ENCODE data around the gene DSCAM. TPM values are rescaled to one million over a fixed set of nuclear protein-coding genes. Genes with fewer than 3 reads are reported as not detected.

Gene DSCAM
- total and polyA plus RNA-seq, 2 donors (not counting 1 experiment from before 2014, with no cell fraction given) = under 0.01 to 0.01 TPM

DNA sequence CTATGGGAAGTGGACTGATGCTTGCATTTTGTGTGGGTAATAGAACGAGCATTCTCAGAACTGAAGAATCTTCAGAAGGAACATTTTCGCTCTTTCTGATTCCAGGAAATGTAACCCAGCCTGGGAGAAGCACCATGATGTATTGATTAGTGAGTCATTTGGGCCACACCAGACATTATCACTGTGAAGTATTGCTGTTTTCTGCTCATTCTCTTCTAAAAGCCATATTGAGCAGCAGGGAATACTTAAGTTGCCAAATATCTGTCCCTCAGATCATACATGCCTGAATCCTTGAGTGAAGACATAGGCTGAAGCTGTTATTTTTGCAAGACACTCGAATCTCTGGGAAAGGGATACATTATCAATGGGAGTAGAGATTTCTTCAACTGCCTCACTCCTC is 766.6 kb downstream of the DSCAM start:
- Histone ChIP-seq H3K27ac (ENCODE audit: insufficient read depth, low read length) (no peak overlapping the region), H3K79me2 (ENCODE audit: control insufficient read depth, insufficient read depth, low read length) (no peaks in the 10 kb centered on the region), H3K9me3 (ENCODE audit: control insufficient read depth, insufficient read depth, low read depth, low read length) (no peaks in the 10 kb centered on the region), H3K4me2 (ENCODE audit: extremely low read depth, insufficient read depth, low read length) (no peak overlapping the region), H3K4me3 (replicated peaks in 1 of 4; ENCODE audit: control extremely low read depth in 1 of 4, insufficient read depth in 1 of 4, low read depth in 3 of 4, low read length in 4 of 4) (no peak overlapping the region), H2AFZ (ENCODE audit: low read length) (no peak overlapping the region), H3K36me3 (ENCODE audit: control insufficient read depth, insufficient read depth, low read length) (no peaks in the 10 kb centered on the region), H4K20me1 (ENCODE audit: control insufficient read depth, extremely low read depth, insufficient read depth, low read length) (no peaks in the 10 kb centered on the region), H3K27me3 (ENCODE audit: control insufficient read depth, insufficient read depth, low read length) (no peaks in the 10 kb centered on the region), H3K9ac (ENCODE audit: insufficient read depth, low read length) (no peak overlapping the region), H3K4me1 (ENCODE audit: control insufficient read depth, extremely low read depth, insufficient read depth, low read length) (no peaks in the 10 kb centered on the region)
- no peak for TF ChIP-seq CTCF (conservative IDR thresholded peaks at IDR 0.05 in 1 of 2, IDR thresholded peaks at IDR 0.05 in 1 of 2; ENCODE audit: low read depth in 1 of 2, low read length in 2 of 2)
- no peak for TF ChIP-seq EZH2 (IDR thresholded peaks at IDR 0.05; ENCODE audit: low read length, missing control alignments)
- DNase-seq (ENCODE audit: low read depth in 2 of 2) = no peak

DNA sequence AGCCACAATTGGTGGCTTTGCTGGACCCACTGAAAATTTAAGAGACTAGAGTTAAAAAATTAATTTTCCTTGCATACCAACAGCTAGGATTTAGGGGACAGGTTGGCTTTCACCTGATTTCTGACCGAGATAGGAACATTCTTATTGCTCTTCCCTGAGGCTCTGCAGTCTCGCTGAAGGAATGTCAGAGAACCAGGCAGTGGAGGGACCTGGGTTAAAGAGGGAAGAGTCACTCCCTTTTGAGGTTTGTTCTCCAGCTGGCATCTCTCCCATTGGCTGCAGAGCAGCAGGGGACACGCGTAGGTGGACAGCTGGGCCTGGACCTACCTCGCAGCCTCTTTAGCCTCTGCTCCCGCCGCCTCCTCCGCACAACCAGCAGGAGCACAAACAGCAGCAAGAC is 772.2 kb downstream of the DSCAM start:
- H3K9ac ChIP-seq (ENCODE audit: insufficient read depth, low read length) = no peak overlapping the region
- no peak overlapping the region for H2AFZ ChIP-seq (ENCODE audit: low read length)
- no peaks in the 10 kb centered on the region for H3K4me1 ChIP-seq (ENCODE audit: control insufficient read depth, extremely low read depth, insufficient read depth, low read length)
- no peaks in the 10 kb centered on the region for H3K9me3 ChIP-seq (ENCODE audit: control insufficient read depth, insufficient read depth, low read depth, low read length)
- TF ChIP-seq CTCF (conservative IDR thresholded peaks at IDR 0.05 in 1 of 2, IDR thresholded peaks at IDR 0.05 in 1 of 2; ENCODE audit: low read depth in 1 of 2, low read length in 2 of 2) = no peak
- H3K27me3 ChIP-seq (ENCODE audit: control insufficient read depth, insufficient read depth, low read length) = no peaks in the 10 kb centered on the region
- no peaks in the 10 kb centered on the region for H3K36me3 ChIP-seq (ENCODE audit: control insufficient read depth, insufficient read depth, low read length)
- no peaks in the 10 kb centered on the region for H3K79me2 ChIP-seq (ENCODE audit: control insufficient read depth, insufficient read depth, low read length)
- H3K27ac ChIP-seq (ENCODE audit: insufficient read depth, low read length) = no peak overlapping the region
- no peak overlapping the region for H3K4me2 ChIP-seq (ENCODE audit: extremely low read depth, insufficient read depth, low read length)
- no peaks in the 10 kb centered on the region for H4K20me1 ChIP-seq (ENCODE audit: control insufficient read depth, extremely low read depth, insufficient read depth, low read length)
- DNase-seq (ENCODE audit: low read depth in 2 of 2) = no peak
- H3K4me3 ChIP-seq (replicated peaks in 1 of 4; ENCODE audit: control extremely low read depth in 1 of 4, insufficient read depth in 1 of 4, low read depth in 3 of 4, low read length in 4 of 4) = no peak overlapping the region

GRCh38 chr21:40074198-40074597 is 772.8 kb downstream of the DSCAM start:
- Histone ChIP-seq H2AFZ (ENCODE audit: low read length) (no peak overlapping the region), H3K9me3 (ENCODE audit: control insufficient read depth, insufficient read depth, low read depth, low read length) (no peaks in the 10 kb centered on the region), H3K36me3 (ENCODE audit: control insufficient read depth, insufficient read depth, low read length) (no peaks in the 10 kb centered on the region), H3K27ac (ENCODE audit: insufficient read depth, low read length) (no peak overlapping the region), H3K4me1 (ENCODE audit: control insufficient read depth, extremely low read depth, insufficient read depth, low read length) (no peaks in the 10 kb centered on the region), H4K20me1 (ENCODE audit: control insufficient read depth, extremely low read depth, insufficient read depth, low read length) (no peaks in the 10 kb centered on the region), H3K9ac (ENCODE audit: insufficient read depth, low read length) (no peak overlapping the region), H3K4me3 (replicated peaks in 1 of 4; ENCODE audit: control extremely low read depth in 1 of 4, insufficient read depth in 1 of 4, low read depth in 3 of 4, low read length in 4 of 4) (no peak overlapping the region), H3K4me2 (ENCODE audit: extremely low read depth, insufficient read depth, low read length) (no peak overlapping the region), H3K79me2 (ENCODE audit: control insufficient read depth, insufficient read depth, low read length) (no peaks in the 10 kb centered on the region), H3K27me3 (ENCODE audit: control insufficient read depth, insufficient read depth, low read length) (no peaks in the 10 kb centered on the region)
- TF ChIP-seq EZH2 (IDR thresholded peaks at IDR 0.05; ENCODE audit: low read length, missing control alignments) (no peak), CTCF (conservative IDR thresholded peaks at IDR 0.05 in 1 of 2, IDR thresholded peaks at IDR 0.05 in 1 of 2; ENCODE audit: low read depth in 1 of 2, low read length in 2 of 2) (no peak)
- no peak for DNase-seq (ENCODE audit: low read depth in 2 of 2)
